Activated T-helper 1 cell treated with Interleukin-2 at 50 U/mL for 16 hours (primary cell): ENCODE results near the gene DAPP1.
A peak's percentile ranks its signal among the peaks of the same experiment; 100 is the strongest.

Experiments
- DNase-seq: peaks from one replicate; pipeline ENCODE4 v3.0.0-alpha.2; 2020; ENCODE audit warnings: low read depth

The DAPP1 gene

DNA sequence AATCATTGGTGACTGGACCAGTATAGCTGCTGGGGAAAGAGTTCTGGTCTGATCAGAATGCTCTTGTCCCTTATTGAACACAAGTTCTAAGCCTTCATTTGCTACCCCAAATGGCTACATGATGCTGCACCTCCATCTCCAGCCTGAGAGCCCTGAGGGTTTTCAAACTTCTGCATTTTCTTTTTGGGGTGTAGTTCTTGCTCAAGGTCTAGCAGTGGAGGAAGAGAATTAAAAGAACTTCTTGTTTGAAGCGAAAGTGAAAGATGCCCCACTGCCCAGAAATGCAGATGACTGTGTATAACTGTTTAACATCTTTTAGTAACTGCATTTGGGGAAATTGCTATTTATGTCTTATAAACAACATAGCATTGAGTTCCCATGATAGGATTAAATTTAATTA is 39.1 kb downstream of the DAPP1 start:
- DNase-seq, result no peak

DNA sequence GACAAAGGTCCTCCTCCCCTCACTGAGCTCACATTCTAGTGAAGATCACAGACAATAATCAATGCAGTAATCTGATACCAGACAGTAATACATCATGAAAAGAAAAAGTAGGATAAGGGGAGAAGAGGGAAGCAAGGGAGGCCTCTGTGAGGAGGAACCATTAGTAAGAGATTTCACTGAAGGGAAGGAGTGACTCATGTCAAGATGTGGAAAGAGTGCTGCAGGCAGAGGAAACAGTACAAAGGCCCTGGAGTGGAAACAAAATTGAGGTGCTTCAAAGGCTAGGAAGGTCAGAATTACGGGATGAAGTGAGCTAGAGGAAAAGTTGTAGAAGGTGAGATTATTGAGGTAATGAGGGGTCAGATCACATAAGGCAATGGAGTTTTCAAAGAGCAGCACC is 39.5 kb downstream of the DAPP1 start:
- no peak for DNase-seq

DNA sequence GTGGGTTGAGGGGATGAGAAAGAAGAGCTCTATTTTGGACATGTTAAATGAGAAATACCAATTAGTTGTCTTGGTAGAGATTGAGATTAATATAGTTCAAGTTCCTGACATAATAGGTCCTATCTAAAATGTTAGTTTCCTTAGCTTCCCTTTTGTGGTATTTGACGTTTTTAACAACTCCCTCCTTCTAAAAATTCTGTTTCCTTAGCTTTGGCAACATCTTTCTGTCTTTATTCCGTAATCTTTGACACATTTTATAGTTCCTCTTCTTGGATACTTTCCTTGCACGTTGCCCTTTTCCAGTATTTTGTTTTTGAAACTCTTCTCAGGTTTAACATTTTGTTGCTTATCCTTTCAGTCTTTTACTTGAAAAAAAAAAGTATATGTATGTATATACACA is 40.7 kb downstream of the DAPP1 start:
- no peak for DNase-seq

DNA sequence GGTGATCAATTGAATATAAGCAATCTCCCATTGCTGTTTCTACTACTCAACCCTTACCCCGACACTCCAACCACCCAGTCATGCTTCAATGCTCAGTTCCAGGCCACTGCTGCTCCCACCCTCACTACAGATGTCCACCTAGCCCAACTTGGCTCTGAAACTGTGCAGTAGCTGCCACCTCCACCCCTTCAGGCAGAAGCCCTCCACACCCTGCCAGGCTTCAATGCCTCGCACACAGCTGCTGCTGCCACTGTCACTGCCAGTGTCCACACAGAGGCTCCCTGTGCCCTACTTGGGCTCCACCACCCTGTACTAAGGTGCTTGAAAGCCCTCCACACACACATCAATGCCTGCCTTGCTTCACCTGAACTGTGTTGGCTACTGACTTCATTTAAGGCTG is 43.0 kb downstream of the DAPP1 start:
- DNase-seq, result no peak

DNA sequence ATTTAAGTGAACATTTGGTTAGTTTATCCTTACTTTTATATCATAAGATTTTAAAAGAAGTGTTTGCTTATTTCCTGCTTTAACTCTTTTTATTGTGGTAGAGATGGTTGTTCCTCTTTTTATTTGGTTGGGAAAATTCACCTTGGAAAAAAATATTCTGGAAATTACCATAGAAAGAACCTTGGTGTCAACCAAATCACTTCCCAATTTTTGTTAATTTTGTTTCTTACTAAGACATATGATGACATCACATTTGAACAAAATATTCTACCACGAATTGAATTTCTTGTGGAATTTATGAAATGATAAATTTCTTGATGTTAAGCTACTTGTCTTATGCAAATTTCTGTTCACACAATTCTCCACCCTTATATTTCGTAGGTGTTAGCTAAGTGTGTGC is 43.9 kb downstream of the DAPP1 start:
- DNase-seq, result no peak

DNA sequence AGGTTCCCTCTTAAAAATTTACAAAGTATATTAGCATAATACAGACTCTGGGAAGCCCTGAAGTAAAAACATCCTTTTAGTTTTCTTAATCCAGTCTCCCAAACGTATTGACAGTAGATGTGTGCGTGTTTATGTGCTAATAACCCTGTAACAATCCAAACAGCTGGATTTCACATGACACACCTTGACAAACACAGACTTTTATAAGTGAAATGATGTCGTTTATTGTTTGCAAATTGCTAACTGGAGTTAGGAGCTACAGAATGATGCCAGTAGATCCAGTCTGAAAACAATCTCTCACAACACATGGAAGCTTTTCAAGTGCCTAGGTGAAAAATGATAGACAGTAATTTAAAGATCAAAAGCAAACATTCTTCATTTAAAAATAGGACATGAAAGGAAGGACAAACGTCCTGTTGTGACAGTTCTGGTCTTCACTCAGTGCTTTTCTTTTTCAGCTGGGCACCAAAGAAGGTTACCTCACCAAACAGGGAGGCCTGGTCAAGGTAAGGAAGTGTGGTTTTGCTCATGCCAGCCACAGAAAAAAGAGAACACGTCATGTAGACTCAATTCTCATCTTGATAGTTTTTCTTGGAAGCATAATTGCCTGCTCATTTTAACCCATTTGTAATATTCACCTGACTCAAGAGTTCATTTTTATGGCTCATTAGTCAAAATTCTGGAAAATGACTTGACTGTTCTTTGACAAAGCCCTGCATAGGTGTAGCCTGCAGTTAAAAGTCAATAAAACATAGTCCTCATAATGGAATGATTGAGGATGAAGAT is 44.7 kb downstream of the DAPP1 start:
- no peak for DNase-seq

DNA sequence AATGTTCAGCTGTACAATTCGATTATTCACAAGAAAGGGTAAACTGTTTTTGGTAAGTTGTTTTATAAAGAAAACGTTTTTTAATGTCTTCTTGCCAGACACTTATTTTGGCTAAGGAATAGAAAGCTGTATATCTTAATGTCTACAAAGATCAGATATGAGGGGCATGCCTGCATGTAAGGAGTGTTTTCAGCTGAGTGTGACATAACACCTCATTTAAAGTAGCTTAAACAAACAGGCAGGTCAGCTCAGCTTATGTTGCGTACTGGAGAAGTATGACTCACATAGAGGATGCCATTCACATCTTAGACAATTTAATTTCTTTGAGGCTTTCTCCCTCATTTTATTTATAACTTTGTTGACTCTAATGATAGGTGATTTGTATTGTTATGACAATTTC is 47.2 kb downstream of the DAPP1 start:
- no peak for DNase-seq

DNA sequence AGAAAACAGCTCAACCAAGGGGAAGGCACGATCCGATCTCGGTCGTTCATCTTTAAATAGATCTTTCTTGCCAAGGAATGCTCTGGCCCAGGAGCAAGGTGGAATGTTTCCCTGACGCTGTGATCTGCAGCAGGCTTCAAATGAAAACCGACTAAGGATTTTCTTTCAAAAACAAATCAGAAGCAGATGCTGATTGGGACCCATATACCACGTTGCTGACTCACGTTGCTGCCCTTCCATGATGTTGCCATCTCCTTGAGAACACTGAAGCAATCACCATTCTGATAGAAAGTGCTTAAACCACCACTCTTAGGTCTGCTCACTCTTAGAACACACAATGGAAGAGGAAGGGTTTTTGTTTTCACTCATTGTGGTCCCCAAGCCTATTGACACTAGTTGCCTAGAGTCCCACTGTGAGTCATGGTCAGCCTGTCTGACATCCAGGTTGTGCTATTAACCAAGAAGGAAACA is 51.5 kb downstream of the DAPP1 start:
- DNase-seq, result no peak

DNA sequence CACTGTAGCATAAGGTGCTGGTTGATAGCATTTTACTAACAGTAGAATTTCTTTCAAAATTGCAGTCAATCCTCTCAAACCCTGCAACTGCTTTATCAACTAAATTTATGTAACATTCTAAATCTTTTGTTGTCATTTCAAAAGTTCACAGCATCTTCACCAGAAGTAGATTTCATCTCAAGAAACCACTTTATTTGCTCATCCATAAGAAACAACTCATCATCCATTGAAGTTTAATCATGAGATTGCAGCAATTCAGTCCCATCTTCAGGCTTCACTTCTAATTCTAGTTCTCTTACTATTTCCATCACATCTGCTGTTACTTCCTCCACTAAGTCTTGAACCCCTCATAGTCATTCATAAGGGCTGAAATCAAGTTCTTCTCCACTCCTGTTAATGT is 55.9 kb downstream of the DAPP1 start:
- no peak for DNase-seq

DNA sequence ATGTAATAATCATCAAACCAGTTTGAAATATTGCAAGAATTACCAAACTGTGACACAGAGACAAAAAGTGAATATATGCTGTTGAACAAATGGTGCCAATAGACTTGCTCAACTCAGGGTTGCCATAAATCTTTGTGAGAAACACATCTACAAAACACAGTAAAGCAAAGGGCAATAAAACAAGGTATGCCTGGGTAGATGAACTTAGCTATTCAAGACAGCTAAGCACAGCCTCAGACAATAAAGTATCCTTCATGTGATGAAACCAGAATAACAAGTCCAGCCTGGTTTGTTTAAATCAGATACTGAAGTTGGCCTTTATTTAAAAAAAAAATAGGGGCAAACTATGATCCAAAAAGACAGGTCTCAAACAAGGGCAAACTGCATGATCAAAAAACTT is 58.4 kb downstream of the DAPP1 start:
- DNase-seq, result no peak

DNA sequence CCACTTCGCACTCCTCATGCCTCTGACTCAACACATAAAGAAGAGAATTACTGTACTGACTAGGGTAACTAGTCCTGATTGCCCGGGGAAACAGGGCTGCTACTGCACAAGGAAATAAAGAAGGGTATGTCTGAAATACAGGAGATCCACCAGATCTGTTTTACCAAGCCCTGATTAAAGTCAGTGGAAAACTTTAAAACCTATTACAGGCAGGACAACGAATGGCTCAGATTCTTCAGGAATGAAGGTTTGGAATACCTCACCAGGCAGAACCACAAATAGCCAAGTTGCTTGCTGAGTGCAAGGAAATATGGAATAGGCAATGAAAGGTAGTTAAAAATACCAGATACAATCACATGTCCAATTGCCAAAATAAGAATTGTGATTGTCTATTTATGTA is 60.3 kb downstream of the DAPP1 start:
- DNase-seq, result no peak

DNA sequence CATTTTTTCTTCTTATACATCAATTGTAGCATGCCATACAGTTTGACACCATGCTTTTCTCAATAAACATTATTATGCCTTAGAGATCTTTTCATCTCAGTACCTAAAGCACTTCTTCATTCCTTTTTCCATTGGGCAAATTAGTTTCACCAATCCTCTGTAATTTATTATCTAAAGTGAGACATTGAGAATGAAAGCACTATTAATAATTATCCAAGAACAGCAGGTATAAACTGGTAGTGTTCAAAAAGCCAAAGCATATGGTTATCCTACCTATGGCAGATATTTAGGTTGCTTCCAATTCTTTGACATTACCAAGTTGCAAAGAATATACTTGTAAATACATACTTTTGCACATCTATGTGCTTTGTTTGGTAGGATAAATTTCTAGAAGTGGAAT is 62.0 kb downstream of the DAPP1 start:
- no peak for DNase-seq

DNA sequence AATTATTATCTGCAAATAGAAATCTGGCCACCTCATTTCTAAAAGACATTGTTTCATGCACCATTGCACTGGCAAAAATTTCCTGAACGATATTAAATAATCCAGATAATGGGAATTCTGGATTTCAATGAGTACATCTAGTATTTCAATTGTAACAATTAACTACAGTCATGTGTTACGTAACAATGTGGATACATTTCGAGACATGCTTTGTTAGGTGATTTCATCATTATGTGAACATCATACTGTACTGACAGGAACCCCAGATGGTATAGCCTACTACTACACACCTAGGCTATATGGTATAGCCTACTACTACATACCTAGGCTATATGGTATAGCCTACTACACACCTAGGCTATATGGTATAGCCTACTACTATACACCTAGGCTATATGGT is 62.8 kb downstream of the DAPP1 start:
- DNase-seq, result no peak

DNA sequence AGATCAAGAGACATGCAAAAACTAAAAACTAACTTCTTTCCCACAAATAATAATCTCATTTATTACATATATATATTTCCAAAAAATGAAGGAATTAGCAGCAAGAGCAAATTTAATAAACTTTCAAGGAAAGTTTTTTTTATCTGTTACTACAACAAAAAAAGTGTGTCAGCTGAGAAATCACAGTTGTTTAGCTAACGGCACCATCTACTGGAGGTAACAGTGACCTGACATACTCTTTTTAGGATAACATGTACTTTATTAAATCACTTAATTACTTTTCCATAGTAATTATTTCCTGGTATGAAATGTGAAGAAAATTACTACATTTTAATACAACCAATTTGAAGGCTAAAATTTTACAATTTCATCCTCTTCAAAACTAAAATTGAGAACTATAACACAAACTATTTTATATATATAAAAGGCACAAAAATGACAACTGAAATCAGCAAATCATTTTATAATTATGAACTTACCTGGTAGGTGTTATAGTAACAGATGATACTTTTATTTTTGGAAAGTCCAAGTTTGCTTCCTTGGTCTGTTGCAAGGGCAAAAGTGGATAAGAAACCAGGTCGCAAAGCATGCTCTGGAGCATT is 68.5 kb downstream of the DAPP1 start:
- no peak for DNase-seq

DNA sequence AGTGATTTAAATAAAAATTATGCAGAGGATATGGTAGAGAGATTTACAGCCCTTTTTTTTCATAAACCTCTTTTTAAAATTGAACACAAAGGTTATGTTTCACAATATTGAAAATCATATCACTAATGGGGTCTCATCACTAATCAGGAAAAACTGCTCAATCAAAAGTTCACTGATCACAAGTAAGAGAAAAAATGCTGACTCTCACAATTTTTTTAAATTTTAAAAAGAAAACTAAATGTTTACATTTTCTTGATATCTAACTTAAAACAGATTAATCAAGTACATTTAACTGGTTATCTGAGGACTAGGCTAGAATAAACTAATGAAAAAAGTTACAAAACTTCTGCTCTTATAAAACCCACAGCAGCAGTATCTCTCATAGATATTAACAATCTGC is 69.1 kb downstream of the DAPP1 start:
- DNase-seq, result no peak

DNA sequence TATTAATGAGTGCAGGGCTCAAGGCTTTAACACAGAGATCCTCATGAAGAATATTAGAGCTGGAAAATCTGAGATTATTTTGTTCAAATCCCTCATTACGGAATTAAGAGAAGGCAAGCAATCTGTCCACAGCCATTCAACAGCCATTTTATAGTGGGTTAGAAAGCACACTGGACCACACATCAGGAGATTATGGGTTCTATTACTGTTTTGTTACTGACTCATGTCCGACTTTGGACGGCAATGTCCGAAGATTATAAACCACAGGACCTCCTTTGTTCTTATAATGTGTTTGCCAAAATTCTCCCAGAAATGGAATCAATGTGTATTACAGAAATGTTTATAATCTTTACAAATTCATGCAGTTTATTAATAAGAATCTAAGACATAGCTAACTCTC is 69.5 kb downstream of the DAPP1 start:
- DNase-seq, result no peak

DNA sequence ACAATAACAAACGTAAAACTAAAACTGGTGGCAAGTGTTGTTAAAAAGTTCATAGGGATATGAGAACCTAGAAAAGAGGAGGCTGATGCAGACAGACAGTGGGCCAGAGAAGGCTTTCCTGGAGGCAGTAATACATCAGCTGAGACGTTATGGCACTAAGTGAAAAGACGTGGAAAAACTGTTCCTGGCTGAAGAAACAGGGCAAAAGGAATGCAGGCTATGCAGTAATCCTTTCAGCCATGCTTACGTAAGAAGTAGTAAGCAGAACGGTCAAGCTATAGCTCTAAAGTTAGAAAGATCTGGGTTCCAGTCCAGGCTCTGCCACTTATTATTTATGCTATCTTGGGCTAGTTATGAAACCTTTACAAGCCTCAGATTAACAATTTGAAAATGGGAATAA is 71.2 kb downstream of the DAPP1 start:
- no peak for DNase-seq

DNA sequence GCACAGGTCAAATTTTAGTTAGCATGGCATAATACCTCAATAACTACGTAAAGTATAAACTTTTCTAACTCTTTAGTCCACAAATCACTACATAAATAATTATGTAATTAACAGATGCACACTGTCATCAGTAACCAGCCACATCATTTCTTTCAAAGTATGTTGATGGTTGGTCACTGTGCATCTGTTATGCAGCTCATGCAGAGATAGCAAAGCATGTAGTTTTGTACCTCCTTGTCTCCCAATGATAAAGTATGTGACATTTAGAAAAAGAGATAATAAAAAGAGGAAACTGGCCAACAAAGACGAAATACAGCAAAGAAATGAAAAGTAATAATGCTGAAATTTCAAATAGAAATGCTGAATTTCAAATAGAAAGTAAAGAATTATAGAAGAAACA is 74.7 kb downstream of the DAPP1 start:
- DNase-seq, result no peak

DNA sequence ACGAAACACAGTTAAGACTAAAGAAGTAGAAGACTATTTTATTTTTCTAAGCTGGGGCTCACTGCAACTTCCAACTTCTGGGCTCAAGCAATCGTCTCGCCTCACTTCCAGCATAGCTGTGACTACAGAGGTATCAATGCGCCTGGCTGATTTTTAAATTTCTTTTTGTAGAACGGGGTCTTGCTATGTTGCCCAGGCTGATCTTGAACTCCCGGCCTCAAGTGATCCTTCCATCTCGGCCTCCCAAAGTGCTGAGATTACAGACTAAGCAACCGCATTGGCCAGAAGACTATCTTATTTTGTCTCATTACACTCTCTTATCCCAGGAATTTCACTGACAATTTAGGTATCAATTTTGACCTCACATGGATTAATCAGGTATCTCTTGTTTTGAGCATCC is 76.4 kb downstream of the DAPP1 start:
- DNase-seq, result no peak

DNA sequence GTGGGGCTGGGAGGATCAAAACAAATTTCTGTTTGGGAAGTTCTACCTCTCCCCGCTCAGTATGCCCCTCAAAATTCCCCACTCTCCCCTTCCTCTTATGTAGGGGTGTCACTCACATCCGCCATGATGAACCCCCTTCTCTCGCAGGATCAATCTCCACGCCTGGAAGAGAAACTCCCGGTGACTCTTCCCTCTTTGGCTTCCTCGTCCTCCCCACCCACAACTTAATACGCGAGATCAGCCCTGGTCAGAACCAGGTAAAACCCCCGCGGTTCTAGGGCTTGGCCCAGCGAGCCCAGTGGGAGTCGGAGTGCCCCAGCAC is 77.2 kb downstream of the DAPP1 start:
- no peak for DNase-seq

DNA sequence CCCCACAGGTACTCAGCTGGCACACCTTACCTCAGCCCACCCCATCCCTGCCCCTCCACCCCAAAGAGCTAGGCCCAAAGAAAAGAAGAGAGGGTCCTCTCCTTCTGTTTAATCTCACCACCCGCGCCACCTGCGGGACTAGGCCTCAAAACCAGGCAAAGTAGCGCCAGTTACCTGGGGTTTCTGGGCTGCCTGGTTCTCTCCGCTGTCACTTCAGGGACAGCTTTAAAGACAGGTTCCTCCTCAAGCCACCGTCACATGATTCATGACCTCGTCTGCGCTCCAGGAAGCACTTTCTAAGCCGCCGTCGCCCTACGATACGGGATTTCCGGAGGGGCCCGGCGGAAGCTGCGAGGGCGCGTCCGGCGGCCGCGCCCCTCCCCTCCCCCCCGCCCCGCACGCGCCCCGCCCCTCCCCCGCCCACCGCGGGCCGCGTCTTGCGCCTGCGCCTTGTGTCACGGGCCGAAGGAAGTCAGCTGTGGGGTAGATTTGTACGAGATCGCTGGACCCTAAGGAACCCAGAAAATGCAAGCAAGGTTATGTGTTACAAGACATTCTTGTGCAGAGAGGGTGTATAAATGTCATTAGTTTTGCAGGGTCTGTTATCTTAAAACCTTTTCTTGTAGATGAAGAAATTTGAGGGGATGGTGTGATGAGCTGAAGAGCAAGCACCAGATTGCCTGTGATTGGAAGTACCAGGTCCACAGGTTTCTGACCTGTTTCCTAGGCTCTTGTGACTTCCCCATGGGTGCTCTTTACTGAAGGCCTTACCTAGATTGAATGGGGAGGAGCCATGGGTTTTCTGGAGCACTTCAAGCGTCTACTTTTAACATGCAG is 77.8 kb downstream of the DAPP1 start, which contains the start of gene LAMTOR3:
LAMTOR3 (minus strand) TSS at position 267 of the 837 bp plus-strand sequence. CDS start 464 bp downstream, outside the sequence.
- DNase-seq, result peak; percentile 85

DNA sequence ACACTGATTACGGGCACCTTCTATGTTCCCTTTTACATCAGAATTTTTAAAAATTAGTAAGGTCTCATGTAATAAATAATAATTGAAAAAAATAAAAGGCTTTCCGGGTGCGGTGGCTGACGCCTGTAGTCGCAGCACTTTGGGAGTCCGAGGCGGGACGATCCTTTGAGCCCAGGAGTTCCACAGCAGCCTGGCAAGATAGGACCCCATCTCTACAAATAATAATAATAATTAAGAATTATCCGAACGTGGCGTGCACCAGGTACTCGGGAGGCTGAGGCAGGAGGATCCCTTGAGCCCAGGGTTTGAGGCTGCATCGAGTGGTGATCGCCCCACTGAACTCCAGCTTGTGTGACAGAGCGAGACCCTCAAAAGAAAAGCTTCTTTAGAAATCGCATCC is 78.4 kb downstream of the DAPP1 start:
- DNase-seq, result no peak

DNA sequence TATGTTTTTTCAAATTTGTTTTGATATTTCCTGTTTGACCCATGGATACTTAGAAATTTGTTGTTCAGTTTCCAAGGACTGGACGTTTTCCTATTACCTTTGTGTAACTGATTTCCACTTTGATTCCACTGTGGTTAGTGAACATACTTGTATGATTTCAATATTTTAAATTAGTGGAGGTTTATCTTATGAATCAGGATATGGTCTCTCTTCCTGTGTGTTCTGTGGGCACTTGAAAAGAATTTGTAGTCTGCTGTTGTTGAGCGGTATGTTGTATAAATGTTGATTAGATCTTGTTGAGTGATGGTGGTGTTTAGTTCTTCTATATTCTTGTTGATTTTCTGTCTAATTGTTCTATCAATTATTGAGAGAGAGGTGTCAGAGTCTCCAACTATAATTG is 98.8 kb downstream of the DAPP1 start:
- DNase-seq, result no peak
